ENCODE measurements around the gene AOPEP.
A peak's percentile ranks its signal among the peaks of the same experiment; 100 is the strongest.

AOPEP gene

GRCh38 chr9:94865582-94866452 is 139.3 kb downstream of the AOPEP start:
- no peak for TF ChIP-seq CTCF (conservative IDR thresholded peaks at IDR 0.05)
- H3K27ac ChIP-seq, result no peak overlapping the region

- no peak for TF ChIP-seq CTCF (conservative IDR thresholded peaks at IDR 0.05)
- H3K27ac ChIP-seq, result peak overlapping the region; percentile 82
These were observed 140.3 kb downstream of the AOPEP start for GRCh38 chr9:94866770-94867169.

- peak overlapping the region; percentile 82 for H3K27ac ChIP-seq
- no peak for TF ChIP-seq CTCF (conservative IDR thresholded peaks at IDR 0.05)
These were observed 140.9 kb downstream of the AOPEP start for GRCh38 chr9:94867281-94867841.

- H3K27ac ChIP-seq, result peak overlapping the region; percentile 82
These were observed 141.4 kb downstream of the AOPEP start for GRCh38 chr9:94867842-94868312.

GRCh38 chr9:94868464-94868863 is 142.0 kb downstream of the AOPEP start:
- TF ChIP-seq CTCF (conservative IDR thresholded peaks at IDR 0.05), result no peak
- peak overlapping the region; percentile 82 for H3K27ac ChIP-seq

More at GRCh38 chr9:94867842-94868312, 141.4 kb downstream of the AOPEP start:
- no peak for TF ChIP-seq CTCF (conservative IDR thresholded peaks at IDR 0.05)

- H3K27ac ChIP-seq, result no peak overlapping the region; the same call in 1 of the 2 replicates
These were observed 142.9 kb downstream of the AOPEP start for GRCh38 chr9:94869415-94869843.

More at GRCh38 chr9:94869415-94869843, 142.9 kb downstream of the AOPEP start:
- TF ChIP-seq CTCF (conservative IDR thresholded peaks at IDR 0.05), result no peak
